ENCODE data around the gene GJE1.
"Not testable (repeated sequence)": the region's sequence is repeated elsewhere in the genome, so short reads cannot be mapped to it uniquely, and the experiment has no call there.

The GJE1 gene, protein sequence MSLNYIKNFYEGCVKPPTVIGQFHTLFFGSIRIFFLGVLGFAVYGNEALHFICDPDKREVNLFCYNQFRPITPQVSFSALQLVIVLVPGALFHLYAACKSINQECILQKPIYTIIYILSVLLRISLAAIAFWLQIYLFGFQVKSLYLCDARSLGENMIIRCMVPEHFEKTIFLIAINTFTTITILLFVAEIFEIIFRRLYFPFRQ

GRCh38 chr6:142132625-142133024 lies at the start of gene GJE1:
GJE1 (plus strand) TSS chr6:142132925; CDS start chr6:142133159, 234 bp downstream.
- DNase-seq (ENCODE audit: low spot score): no peak

- no peak for DNase-seq (ENCODE audit: low spot score)
These were observed 44.5 kb upstream of the GJE1 start for GRCh38 chr6:142087950-142088857.

DNA sequence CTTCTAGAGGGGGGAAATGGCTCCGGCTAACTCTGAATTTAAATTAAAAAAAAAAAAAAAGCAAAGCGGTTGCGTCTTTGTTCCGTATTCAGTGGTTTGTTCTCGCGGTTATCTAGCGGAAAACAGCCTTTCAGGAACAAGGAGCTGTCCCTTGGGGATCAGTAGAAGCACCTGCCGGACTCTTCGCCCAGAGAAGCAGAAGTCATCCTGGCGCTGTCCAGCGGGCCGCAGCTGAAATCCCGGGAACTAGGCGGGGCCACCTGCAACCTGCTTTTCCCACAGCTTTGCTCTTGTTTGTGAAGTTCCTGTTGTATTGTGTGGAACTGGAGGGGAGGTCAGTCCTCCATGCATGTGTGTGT lies 43.9 kb upstream of the GJE1 start:
- DNase-seq (ENCODE audit: low spot score): no peak

DNA sequence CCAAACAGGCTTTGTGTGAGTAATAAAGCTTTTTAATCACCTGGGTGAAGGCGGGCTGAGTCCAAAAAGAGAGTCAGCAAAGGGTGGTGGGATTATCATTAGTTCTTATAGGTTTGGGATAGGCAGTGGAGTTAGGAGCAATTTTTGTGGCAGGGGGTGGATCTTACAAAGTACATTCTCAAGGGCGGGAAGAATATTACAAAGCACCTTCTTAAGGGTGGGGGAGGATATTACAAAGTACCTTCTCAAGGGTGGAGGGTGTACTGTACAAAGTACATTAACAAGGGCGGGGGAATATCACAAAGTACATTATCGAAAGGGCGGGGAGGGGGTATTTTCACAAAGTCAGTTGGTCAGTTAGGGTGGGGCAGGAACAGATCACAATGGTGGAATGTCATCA lies 27.9 kb upstream of the GJE1 start:
- DNase-seq (ENCODE audit: low spot score): not testable (repeated sequence)

- DNase-seq (ENCODE audit: low spot score): not testable (repeated sequence)
These were observed 21.9 kb upstream of the GJE1 start for GRCh38 chr6:142110820-142111219.

GRCh38 chr6:142112451-142113061 lies 20.2 kb upstream of the GJE1 start:
- peak; percentile 38 for DNase-seq (ENCODE audit: low spot score)

GRCh38 chr6:142117366-142117765 lies 15.4 kb upstream of the GJE1 start:
- DNase-seq (ENCODE audit: low spot score): no peak

DNA sequence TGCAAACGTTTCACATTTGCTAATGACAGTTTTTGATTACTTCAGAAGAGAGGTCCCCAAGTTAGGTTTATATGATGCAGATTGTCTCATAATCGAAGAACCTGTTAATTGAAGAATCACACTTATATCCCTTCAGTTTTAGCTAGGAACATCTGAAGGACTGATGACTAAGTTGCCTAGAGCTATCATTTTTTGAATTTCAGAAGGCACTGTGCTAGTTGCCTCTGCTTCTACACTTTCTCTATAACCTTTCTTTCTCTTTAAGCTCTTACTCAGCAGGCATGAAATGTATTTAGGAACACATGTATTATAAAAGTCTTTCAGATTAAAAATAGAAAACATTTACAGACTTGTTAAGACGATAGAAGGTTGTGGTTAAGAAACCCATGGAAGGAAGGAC lies 14.4 kb upstream of the GJE1 start:
- no peak for DNase-seq (ENCODE audit: low spot score)

DNA sequence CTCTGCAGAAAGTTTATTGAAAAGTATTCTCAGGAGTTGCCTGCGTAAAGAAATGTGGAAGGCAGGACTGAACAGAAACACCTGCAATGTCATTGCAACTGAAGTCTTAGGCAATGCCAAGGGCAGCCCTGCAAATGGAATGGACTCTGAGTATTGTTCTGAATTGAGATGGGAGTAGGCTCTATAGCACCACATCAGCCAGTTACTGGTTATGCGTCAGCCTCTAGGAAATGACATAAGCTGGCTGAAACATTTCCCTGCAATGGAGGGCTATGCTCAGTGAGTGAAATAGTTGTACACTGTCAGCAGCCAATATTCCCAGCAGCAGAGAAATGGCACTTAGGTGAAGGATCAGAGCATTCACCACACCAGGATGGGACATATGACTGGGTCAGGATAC lies 13.8 kb upstream of the GJE1 start:
- DNase-seq (ENCODE audit: low spot score): no peak

GRCh38 chr6:142121342-142121741 lies 11.4 kb upstream of the GJE1 start:
- DNase-seq (ENCODE audit: low spot score): no peak

GRCh38 chr6:142130814-142131213 lies 1.9 kb upstream of the GJE1 start:
- DNase-seq (ENCODE audit: low spot score): no peak

DNA sequence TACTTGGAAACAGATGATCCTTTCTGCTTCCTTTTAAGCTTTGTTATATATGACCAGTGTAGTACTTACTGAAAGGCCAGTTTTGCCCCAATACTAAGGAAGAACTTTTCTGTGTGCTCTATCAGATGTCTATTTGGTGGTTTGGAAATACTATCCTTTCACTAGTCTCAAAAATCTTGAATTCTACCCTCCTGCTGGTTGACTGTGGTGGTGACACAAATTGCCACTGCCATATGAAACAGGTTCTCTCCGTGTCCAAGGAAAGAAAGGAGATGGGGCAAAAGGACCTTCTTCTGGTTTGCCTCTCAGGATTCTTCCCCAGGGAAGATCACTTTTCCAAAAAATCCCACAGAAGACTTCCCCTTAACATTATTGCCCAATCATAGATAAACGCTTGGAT lies 6.2 kb downstream of the GJE1 start:
- no peak for DNase-seq (ENCODE audit: low spot score)

- DNase-seq (ENCODE audit: low spot score): not testable (repeated sequence)
These were observed 8.8 kb downstream of the GJE1 start for GRCh38 chr6:142141531-142141930.

- peak; percentile 97 for DNase-seq (ENCODE audit: low spot score)
These were observed 14.3 kb downstream of the GJE1 start, which contains the start of the genes NMBR and VTA1 for GRCh38 chr6:142146828-142147662. NMBR (minus strand) TSS chr6:142147122; CDS start chr6:142088658, 58,464 bp downstream. VTA1 (plus strand) TSS chr6:142147263; CDS start chr6:142147288, 25 bp downstream.

- no peak for DNase-seq (ENCODE audit: low spot score)
These were observed 20.0 kb downstream of the GJE1 start for GRCh38 chr6:142152746-142153145.

- DNase-seq (ENCODE audit: low spot score): no peak
These were observed 20.5 kb downstream of the GJE1 start for GRCh38 chr6:142153196-142153595.

- no peak for DNase-seq (ENCODE audit: low spot score)
These were observed 21.6 kb downstream of the GJE1 start for GRCh38 chr6:142154336-142154735.

DNA sequence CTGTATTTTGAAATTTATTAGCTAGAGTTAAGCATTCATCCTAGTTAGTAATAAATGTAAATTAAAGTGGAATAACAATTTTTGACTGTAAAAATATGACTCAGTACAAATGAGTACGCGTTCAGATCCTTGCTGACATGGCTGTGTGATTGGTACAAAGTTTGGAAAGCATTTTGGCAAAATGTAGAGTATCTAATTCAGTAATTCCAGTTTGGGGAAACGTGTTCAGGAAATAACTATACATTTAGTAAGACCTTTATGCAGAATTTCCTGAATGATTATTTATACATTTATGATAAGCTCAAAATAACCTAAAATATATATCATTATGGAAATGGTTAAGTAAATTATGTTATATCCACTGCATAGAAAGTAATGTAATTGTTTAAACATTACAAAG lies 22.4 kb downstream of the GJE1 start:
- DNase-seq (ENCODE audit: low spot score): no peak

DNA sequence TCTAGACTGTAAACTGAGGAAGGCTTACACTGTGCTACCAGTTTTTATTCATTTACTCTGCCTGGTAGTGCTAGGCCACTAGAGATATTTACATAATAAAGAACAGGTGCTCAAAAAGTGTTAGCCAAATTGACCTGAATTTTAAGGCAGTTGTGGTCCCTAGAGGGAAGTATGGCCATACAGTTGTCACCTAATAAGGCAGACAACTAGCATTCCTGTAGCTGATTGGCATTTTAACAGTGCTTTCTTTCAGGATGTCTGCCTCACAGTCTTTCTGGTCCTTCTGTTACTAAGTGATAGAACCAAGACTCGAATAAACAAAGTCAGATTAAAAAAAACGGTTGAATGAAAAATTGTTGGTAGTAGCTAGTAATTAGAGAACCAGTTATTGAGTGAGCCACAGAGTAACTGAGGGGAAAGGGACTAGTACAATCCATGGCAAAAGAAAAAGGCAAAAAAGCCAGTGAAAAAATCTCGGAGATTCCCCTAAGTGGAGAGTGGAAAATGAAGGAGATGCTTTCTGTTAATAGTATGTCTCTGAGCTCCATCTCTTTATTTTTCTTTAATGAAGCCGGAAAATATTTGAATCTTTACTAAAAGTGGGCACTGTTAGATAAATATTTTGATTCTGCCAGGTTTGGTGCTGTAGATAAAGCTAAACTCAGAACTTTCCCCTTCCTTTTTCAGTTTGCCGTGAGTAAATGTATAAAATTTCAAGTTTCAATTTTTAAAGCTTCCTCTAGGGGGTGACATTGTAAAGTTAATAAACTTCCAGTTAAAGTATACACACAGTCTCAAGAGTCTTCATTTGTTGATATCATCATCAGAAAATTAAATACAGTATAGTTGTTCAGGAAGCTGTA lies 23.4 kb downstream of the GJE1 start:
- DNase-seq (ENCODE audit: low spot score): peak; percentile 9

DNA sequence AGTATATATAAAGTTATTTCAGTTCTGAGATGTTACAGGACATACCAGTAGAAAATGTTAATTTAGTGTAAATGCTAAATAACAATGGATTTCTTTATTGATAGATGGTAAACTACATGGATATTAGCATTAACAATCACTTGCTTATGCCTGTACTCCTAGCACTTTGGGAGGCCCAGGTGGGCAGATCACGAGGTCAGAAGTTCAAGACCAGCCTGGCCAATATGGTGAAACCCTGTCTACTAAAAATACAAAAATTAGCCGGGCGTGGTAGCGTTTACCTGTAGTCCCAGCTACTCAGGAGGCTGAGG lies 24.0 kb downstream of the GJE1 start:
- DNase-seq (ENCODE audit: low spot score): not testable (repeated sequence)

GRCh38 chr6:142162780-142163179 lies 30.1 kb downstream of the GJE1 start:
- DNase-seq (ENCODE audit: low spot score): no peak

Data from CD4-positive, alpha-beta T cell treated with Interleukin-6 at 100 ng/mL for 8 hours (primary cell).